ENCODE measurements around the gene PNPLA3.
"Not testable (repeated sequence)": the region's sequence is repeated elsewhere in the genome, so short reads cannot be mapped to it uniquely, and the experiment has no call there.

PNPLA3 gene

GRCh38 chr22:43895986-43896645, 27.5 kb upstream of the PNPLA3 start:
- no peak for TF ChIP-seq CTCF (conservative IDR thresholded peaks at IDR 0.05; ENCODE audit: low read depth, low read length)
- no peak overlapping the region for H3K9ac ChIP-seq
- no peaks in the 10 kb centered on the region for H3K4me1 ChIP-seq (ENCODE audit: low read depth, poor library complexity, severe bottlenecking)
- H3K4me3 ChIP-seq (IDR thresholded peaks at IDR 0.05; ENCODE audit: insufficient read depth, low read depth, low read length), result no peak overlapping the region
- no peak overlapping the region for H2AFZ ChIP-seq (ENCODE audit: low read depth)
- no peak overlapping the region for H3K27ac ChIP-seq
- H3K36me3 ChIP-seq (ENCODE audit: insufficient read depth), result no peaks in the 10 kb centered on the region
- H3K79me2 ChIP-seq (ENCODE audit: insufficient read depth, low read depth), result no peaks in the 10 kb centered on the region
- H3K27me3 ChIP-seq (ENCODE audit: insufficient read depth, low read depth), result peaks cover 38% of the 10 kb centered on the region; the same call in 1 of the 2 replicates
- H4K20me1 ChIP-seq (ENCODE audit: insufficient read depth), result no peaks in the 10 kb centered on the region
- H3K4me2 ChIP-seq, result no peak overlapping the region

DNA sequence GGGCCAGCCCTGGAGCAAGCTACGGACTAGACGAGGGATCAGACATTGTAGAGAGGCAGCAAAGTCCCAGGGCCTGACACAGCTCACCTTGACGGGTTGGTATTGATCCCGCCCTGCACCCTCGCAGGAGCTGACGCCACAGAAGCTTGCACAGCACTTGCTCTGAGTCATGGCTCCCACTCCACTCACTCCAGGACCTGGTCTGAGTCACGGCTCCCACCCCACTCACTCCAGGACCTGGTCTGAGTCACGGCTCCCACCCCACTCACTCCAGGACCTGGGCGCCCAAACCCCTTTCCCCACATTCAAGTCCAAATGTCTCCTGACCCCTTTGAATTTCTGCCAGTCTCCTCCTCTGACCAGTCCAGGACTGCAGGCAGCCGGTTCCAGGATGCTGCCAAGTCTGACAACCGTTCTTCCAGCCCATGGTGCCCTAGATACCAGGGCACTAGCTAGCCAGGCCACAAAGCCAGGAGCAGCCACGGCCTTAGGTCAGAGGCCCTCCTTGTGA, 25.8 kb upstream of the PNPLA3 start:
- no peak overlapping the region for H3K9ac ChIP-seq
- no peak overlapping the region for H3K4me3 ChIP-seq (IDR thresholded peaks at IDR 0.05; ENCODE audit: insufficient read depth, low read depth, low read length)
- H3K79me2 ChIP-seq (ENCODE audit: insufficient read depth, low read depth), result no peaks in the 10 kb centered on the region
- H3K27me3 ChIP-seq (ENCODE audit: insufficient read depth, low read depth), result peaks cover 39% of the 10 kb centered on the region; the same call in 1 of the 2 replicates
- H3K27ac ChIP-seq, result no peak overlapping the region
- no peaks in the 10 kb centered on the region for H3K4me1 ChIP-seq (ENCODE audit: low read depth, poor library complexity, severe bottlenecking)
- H3K4me2 ChIP-seq, result no peak overlapping the region
- no peak overlapping the region for H2AFZ ChIP-seq (ENCODE audit: low read depth)
- H4K20me1 ChIP-seq (ENCODE audit: insufficient read depth), result no peaks in the 10 kb centered on the region
- no peak for TF ChIP-seq CTCF (conservative IDR thresholded peaks at IDR 0.05; ENCODE audit: low read depth, low read length)
- no peaks in the 10 kb centered on the region for H3K36me3 ChIP-seq (ENCODE audit: insufficient read depth)

DNA sequence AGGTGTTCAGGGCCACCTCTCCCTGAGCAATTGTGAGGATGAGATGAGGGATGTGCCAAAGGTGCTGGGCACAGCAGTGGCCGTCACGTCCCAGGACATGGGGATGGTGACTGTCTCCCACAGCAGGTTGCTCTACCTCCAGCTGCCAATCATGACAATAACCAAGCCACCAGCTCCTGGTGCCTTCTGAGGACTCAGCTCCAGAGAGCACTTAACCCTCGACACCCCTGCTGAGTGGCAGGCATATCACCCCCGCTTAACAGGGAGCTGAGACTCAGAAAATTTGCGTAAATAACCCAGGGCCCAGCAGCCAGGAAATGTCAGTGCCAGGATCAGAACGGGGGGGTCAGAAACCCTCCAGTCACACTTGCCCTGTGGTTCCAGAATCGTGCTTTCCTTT, 23.4 kb upstream of the PNPLA3 start:
- Histone ChIP-seq H3K4me1 (ENCODE audit: low read depth, poor library complexity, severe bottlenecking) (no peaks in the 10 kb centered on the region), H2AFZ (ENCODE audit: low read depth) (no peak overlapping the region)

GRCh38 chr22:43901976-43902643, 21.5 kb upstream of the PNPLA3 start:
- H3K9ac ChIP-seq, result no peak overlapping the region
- H3K27ac ChIP-seq, result no peak overlapping the region
- H3K79me2 ChIP-seq (ENCODE audit: insufficient read depth, low read depth), result no peaks in the 10 kb centered on the region
- H3K27me3 ChIP-seq (ENCODE audit: insufficient read depth, low read depth), result peaks cover 13% of the 10 kb centered on the region; the same call in 1 of the 2 replicates
- no peak overlapping the region for H3K4me3 ChIP-seq (IDR thresholded peaks at IDR 0.05; ENCODE audit: insufficient read depth, low read depth, low read length)
- H2AFZ ChIP-seq (ENCODE audit: low read depth), result no peak overlapping the region
- H3K4me1 ChIP-seq (ENCODE audit: low read depth, poor library complexity, severe bottlenecking), result no peaks in the 10 kb centered on the region
- no peak overlapping the region for H3K4me2 ChIP-seq
- TF ChIP-seq CTCF (conservative IDR thresholded peaks at IDR 0.05; ENCODE audit: low read depth, low read length), result no peak
- no peaks in the 10 kb centered on the region for H3K36me3 ChIP-seq (ENCODE audit: insufficient read depth)
- no peaks in the 10 kb centered on the region for H4K20me1 ChIP-seq (ENCODE audit: insufficient read depth)

More for the DNA sequence above, 23.4 kb upstream of the PNPLA3 start:
- Histone ChIP-seq H3K36me3 (ENCODE audit: insufficient read depth) (no peaks in the 10 kb centered on the region), H3K4me3 (IDR thresholded peaks at IDR 0.05; ENCODE audit: insufficient read depth, low read depth, low read length) (no peak overlapping the region), H3K27ac (no peak overlapping the region), H3K4me2 (no peak overlapping the region), H4K20me1 (ENCODE audit: insufficient read depth) (no peaks in the 10 kb centered on the region), H3K79me2 (ENCODE audit: insufficient read depth, low read depth) (no peaks in the 10 kb centered on the region), H3K27me3 (ENCODE audit: insufficient read depth, low read depth) (peaks cover 25% of the 10 kb centered on the region; the same call in 1 of the 2 replicates), H3K9ac (no peak overlapping the region)
- TF ChIP-seq CTCF (conservative IDR thresholded peaks at IDR 0.05; ENCODE audit: low read depth, low read length), result no peak

- not testable (repeated sequence) for H3K36me3 ChIP-seq (ENCODE audit: insufficient read depth); H3K79me2 ChIP-seq (ENCODE audit: insufficient read depth, low read depth); H3K9ac ChIP-seq; H2AFZ ChIP-seq (ENCODE audit: low read depth); H3K4me3 ChIP-seq (IDR thresholded peaks at IDR 0.05; ENCODE audit: insufficient read depth, low read depth, low read length); H3K4me2 ChIP-seq; H3K4me1 ChIP-seq (ENCODE audit: low read depth, poor library complexity, severe bottlenecking); H3K27me3 ChIP-seq (ENCODE audit: insufficient read depth, low read depth); H4K20me1 ChIP-seq (ENCODE audit: insufficient read depth); H3K27ac ChIP-seq
Observed at GRCh38 chr22:43903033-43903432, 20.6 kb upstream of the PNPLA3 start.

GRCh38 chr22:43904412-43904811, 19.2 kb upstream of the PNPLA3 start:
- H3K4me2 ChIP-seq; H2AFZ ChIP-seq (ENCODE audit: low read depth); H4K20me1 ChIP-seq (ENCODE audit: insufficient read depth); H3K4me3 ChIP-seq (IDR thresholded peaks at IDR 0.05; ENCODE audit: insufficient read depth, low read depth, low read length); H3K4me1 ChIP-seq (ENCODE audit: low read depth, poor library complexity, severe bottlenecking); H3K36me3 ChIP-seq (ENCODE audit: insufficient read depth); H3K9ac ChIP-seq; H3K27ac ChIP-seq; H3K79me2 ChIP-seq (ENCODE audit: insufficient read depth, low read depth): not testable (repeated sequence)
- peaks cover 10% of the 10 kb centered on the region; the same call in 1 of the 2 replicates for H3K27me3 ChIP-seq (ENCODE audit: insufficient read depth, low read depth)
